ENCODE data around the gene KRTAP5-6.

DNA sequence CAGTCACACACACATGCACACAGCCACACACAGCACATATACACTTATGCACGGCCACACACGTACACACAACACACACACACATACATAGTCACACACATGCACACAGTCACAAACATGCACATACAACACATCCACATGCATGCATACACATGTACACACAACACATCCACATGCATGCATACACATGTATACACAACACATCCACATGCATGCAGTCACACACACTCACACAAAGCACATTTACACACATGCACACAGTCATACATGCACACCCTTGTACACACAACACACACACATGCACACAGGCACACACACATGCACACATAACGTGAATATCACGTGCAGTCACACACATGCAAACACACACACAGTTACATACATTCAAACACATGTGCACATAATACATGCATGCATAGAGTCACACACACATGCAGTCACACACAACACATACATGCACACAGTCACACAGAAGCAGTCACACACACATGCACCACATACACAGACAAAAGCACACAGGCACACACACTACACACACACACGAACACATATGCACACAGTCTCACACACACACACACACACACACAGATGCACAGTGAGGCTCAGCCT, 34.6 kb downstream of the KRTAP5-6 start:
- TF ChIP-seq, protein P1, sequence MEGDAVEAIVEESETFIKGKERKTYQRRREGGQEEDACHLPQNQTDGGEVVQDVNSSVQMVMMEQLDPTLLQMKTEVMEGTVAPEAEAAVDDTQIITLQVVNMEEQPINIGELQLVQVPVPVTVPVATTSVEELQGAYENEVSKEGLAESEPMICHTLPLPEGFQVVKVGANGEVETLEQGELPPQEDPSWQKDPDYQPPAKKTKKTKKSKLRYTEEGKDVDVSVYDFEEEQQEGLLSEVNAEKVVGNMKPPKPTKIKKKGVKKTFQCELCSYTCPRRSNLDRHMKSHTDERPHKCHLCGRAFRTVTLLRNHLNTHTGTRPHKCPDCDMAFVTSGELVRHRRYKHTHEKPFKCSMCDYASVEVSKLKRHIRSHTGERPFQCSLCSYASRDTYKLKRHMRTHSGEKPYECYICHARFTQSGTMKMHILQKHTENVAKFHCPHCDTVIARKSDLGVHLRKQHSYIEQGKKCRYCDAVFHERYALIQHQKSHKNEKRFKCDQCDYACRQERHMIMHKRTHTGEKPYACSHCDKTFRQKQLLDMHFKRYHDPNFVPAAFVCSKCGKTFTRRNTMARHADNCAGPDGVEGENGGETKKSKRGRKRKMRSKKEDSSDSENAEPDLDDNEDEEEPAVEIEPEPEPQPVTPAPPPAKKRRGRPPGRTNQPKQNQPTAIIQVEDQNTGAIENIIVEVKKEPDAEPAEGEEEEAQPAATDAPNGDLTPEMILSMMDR (IDR thresholded peaks at IDR 0.05 in 8 of 11, conservative IDR thresholded peaks at IDR 0.05 in 3 of 11), result no peak
- no peak for TF ChIP-seq POLR2A (IDR thresholded peaks at IDR 0.05)

Data from spleen (tissue), 7 donors.